ENCODE results near the gene SIRT2.

SIRT2 gene

GRCh38 chr19:38845374-38846024 is 53.9 kb downstream of the SIRT2 start:
- no peak for DNase-seq (ENCODE audit: low read depth in 2 of 2)

GRCh38 chr19:38844093-38844686 is 55.2 kb downstream of the SIRT2 start:
- DNase-seq (ENCODE audit: low read depth in 2 of 2), result no peak

GRCh38 chr19:38843175-38843758 is 56.2 kb downstream of the SIRT2 start:
- no peak for DNase-seq (ENCODE audit: low read depth in 2 of 2)

GRCh38 chr19:38842439-38843174 is 56.8 kb downstream of the SIRT2 start:
- peak; percentile 46 to 51 for DNase-seq (ENCODE audit: low read depth in 2 of 2)

- DNase-seq (ENCODE audit: low read depth in 2 of 2), result no peak
These were observed 57.5 kb downstream of the SIRT2 start for GRCh38 chr19:38841787-38842438.

- DNase-seq (ENCODE audit: low read depth in 2 of 2), result no peak
These were observed 58.1 kb downstream of the SIRT2 start for GRCh38 chr19:38841180-38841766.

- no peak for DNase-seq (ENCODE audit: low read depth in 2 of 2)
These were observed 58.8 kb downstream of the SIRT2 start for GRCh38 chr19:38840583-38840968.

GRCh38 chr19:38839816-38840582 is 59.4 kb downstream of the SIRT2 start:
- DNase-seq (ENCODE audit: low read depth in 2 of 2), result no peak

GRCh38 chr19:38838986-38839761 is 60.2 kb downstream of the SIRT2 start:
- no peak for DNase-seq (ENCODE audit: low read depth in 2 of 2)

GRCh38 chr19:38838208-38838985 is 61.0 kb downstream of the SIRT2 start:
- peak; percentile 49 to 51 for DNase-seq (ENCODE audit: low read depth in 2 of 2)

GRCh38 chr19:38837656-38838121 is 61.7 kb downstream of the SIRT2 start:
- DNase-seq (ENCODE audit: low read depth in 2 of 2), result no peak

GRCh38 chr19:38836983-38837626 is 62.3 kb downstream of the SIRT2 start:
- DNase-seq (ENCODE audit: low read depth in 2 of 2), result no peak

GRCh38 chr19:38836159-38836982 is 63.0 kb downstream of the SIRT2 start:
- no peak for DNase-seq (ENCODE audit: low read depth in 2 of 2)

- no peak for DNase-seq (ENCODE audit: low read depth in 2 of 2)
These were observed 64.8 kb downstream of the SIRT2 start for GRCh38 chr19:38834590-38834989.

GRCh38 chr19:38834104-38834490 is 65.3 kb downstream of the SIRT2 start:
- DNase-seq (ENCODE audit: low read depth in 2 of 2), result no peak

- no peak for DNase-seq (ENCODE audit: low read depth in 2 of 2)
These were observed 66.4 kb downstream of the SIRT2 start for GRCh38 chr19:38833092-38833425.

GRCh38 chr19:38831142-38831605 is 68.2 kb downstream of the SIRT2 start:
- DNase-seq (ENCODE audit: low read depth in 2 of 2), result no peak

Data from stimulated activated CD8-positive, alpha-beta memory T cell treated with anti-CD3 and anti-CD28 coated beads, Interleukin-7, amount 100 ng/mL, for 4 hours (primary cell).